Mucosa of gallbladder (tissue), 1 donor: ENCODE data around the gene FANK1. TPM values are rescaled to one million over a fixed set of nuclear protein-coding genes. Genes with fewer than 3 reads are reported as not detected.
"Not testable (repeated sequence)": the region's sequence is repeated elsewhere in the genome, so short reads cannot be mapped to it uniquely, and the experiment has no call there.

Source experiments
- DNase-seq: peaks from one replicate; pipeline ENCODE4 v3.0.0-alpha.2; 2020; ENCODE audit warnings: low spot score
- total RNA-seq: library from RNA; stranded (reverse); gene quantifications from one replicate; pipeline ENCODE4 v1.2.1, GENCODE V29; 2021
- donor health status: DM: no; HTN: no; CAD: no.

Gene FANK1
- total RNA-seq, 1 donor from 2014 or later, result 5.3 TPM

GRCh38 chr10:126021833-126022500 lies 125.6 kb downstream of the FANK1 start:
- no peak for DNase-seq

DNA sequence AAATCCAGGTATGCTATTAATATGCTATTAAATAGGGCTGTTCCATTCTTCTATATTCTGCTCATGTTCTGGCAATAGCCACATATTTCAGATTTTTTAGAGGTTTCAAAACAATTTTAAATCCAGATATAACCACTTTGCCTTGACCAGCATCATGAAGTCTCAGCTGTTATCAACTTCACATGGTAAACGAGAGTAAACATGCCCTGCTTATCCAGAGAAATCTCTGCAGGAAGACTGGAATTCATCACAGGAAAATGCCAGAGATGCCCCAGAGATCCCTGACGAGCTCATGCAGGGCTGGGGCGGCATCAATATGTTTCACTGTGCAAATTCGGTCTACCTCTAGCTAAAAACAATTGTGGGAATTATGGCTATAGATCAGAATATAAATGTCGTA lies 126.5 kb downstream of the FANK1 start:
- no peak for DNase-seq

- no peak for DNase-seq
Observed at GRCh38 chr10:126027692-126028091, 131.3 kb downstream of the FANK1 start.

DNA sequence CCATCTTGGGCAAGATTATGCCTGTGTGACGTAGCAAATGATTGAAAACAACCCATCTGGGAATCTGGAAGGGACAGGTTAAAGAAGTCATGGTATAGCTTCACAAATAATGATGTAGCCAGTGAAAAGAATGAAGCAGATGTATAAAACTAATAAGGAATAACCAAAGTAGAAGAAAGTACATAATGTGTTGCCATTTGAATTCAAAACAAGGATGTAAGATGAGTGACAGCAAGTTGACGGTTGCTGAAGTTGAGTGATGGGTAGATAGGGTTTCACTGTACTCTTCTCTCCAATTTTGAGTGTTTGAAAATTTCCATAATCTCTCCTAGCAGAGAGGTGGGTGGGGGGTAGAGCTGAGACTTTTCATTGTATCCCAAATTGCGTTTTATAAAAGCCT lies 133.6 kb downstream of the FANK1 start:
- no peak for DNase-seq

- no peak for DNase-seq
Observed at GRCh38 chr10:126034586-126034985, 138.2 kb downstream of the FANK1 start.

DNA sequence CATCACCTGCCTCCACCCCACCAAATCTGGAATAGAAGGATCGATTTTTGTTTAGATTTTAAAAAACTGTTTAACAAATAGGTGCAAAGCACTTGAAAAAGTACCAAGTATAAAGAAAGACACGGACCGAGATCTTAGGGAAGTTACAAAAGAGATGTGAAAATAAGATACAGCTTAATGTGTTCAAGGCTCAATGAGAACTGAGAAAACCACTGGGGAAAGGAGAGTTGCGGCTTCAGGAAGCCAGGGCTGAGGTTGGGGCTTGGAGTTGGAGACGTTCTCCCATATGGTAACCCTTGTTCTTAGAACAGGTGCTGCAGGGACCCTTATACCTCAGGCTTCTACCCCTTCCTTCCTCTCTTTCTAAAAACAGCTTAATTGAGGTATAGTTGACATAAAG lies 140.2 kb downstream of the FANK1 start:
- DNase-seq, result no peak

DNA sequence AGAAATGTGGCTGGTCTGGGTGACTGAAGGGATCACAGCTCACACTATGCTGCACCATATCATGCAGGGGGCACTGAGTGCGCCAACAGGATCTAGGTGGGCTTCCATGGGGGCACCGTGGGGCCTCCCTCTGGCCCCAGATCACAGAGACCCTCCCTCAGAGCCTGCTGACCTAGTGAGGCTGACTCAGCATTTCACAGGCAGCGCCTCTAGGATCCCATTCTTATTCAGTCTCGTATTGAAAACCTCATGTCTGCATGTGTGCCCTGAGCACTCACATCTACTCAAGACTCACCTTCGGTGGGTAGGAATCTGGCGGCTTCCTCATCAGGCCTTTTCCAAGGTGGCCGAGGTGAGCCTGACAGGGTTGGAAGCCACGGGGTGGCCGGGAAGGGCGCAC lies 141.6 kb downstream of the FANK1 start:
- DNase-seq, result no peak

DNA sequence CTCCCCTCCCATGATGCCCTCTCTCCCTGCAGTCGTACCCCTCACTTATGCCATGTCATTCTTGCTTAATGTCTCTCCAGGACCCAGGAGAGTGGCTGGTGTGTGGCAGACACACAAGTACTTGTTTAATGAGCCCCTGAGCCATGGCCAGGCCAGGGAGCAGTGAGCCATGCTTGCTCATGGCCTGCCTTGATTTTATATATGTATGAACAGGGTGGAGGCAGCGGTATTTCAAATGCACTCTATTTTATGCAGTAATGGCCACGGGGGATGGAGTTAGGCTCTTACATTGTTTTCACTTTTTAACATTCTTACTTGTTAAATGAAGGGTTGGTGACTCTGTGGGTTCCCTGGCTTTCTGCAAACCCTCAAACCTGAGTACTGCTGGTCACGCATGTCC lies 144.8 kb downstream of the FANK1 start:
- no peak for DNase-seq

GRCh38 chr10:126041804-126042231 lies 145.5 kb downstream of the FANK1 start:
- DNase-seq, result peak; percentile 83

- no peak for DNase-seq
Observed at GRCh38 chr10:126042354-126042753, 146.0 kb downstream of the FANK1 start.

DNA sequence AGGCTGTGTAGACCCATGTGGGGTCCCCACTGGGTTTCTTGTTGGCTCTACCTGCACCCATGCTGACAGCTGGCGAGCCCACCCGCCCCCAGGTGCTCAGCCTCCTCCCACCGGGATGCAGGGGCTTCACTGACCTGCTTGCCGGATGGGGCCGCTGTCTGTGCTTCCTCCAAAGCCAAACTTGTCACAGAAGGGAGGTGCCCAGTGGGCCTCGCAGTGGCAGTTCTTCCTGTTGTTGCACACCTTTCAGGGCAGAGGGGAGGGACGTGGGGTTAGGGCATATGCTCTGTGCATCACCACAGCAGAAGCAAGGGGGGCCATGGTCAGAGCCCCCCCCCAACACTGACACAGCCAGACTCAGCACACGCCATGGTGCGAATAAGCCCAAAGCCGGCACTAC lies 146.5 kb downstream of the FANK1 start:
- DNase-seq, result no peak

GRCh38 chr10:126043389-126043788 lies 147.0 kb downstream of the FANK1 start:
- DNase-seq, result no peak

GRCh38 chr10:126045861-126046260 lies 149.5 kb downstream of the FANK1 start:
- no peak for DNase-seq

- no peak for DNase-seq
Observed at GRCh38 chr10:126046831-126047230, 150.5 kb downstream of the FANK1 start.

- not testable (repeated sequence) for DNase-seq
Observed at GRCh38 chr10:126047749-126048148, 151.4 kb downstream of the FANK1 start.

DNA sequence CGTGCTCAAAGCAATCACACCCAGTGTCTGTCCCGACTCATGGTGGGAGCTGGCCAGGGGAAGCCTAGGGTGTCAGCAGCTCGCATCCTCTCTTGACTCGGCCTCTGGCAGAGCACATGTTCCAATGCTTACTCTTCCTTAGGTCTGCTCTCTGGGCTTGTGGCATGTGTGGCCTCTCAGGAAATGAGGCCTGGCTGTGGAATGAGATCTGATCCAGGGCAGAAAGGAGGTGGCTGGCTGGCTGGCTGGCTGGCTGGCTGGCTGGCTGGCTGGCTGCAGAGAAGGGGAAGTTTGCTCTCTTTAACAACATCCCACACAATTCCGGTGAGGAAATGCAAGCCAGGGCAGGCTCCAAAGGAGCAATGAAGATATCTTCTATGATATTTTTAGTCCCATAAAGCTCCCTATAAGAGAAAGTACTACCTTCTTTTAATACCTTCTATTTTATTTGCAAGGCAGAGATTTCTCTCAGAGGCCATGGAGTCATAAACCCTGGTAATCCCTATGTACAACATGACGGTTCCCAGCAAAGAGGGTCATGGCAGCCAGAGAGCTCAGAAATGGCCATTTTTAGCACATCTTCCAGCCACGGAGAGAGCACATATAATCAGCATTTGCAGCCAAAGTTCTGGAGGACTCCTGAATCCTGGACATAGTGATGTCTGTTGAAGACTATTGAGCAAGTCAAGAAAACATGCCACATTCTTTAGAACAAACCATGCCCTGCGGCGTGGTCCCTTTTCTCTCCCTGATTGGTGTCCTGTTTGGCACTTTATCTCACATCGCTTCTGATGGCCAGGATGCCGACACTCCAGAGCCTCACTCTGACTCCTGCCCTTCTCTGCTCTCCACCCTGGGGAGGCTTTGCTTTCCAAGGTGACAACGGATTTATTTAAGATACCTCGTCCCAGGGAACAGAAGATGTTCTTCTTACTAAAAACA lies 153.7 kb downstream of the FANK1 start:
- DNase-seq, result no peak

DNA sequence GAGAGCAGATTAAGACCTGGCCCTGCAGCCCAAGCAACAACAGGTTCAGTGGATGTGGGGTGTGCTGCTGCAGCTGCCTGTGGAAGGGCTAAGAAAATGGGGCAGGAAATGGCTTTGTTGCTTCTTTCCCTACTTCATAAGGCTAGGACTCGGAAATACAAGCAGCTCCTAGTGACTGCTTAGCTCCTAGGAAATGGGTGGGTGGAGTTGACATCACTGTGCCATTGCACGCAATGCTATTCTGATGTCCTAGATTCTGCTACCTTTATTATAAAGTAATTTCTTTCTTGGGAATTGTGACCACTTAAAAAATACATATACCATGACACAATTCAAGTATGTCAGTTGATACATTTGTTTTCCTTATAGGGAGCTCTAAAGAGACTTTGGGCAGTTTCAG lies 155.8 kb downstream of the FANK1 start:
- DNase-seq, result no peak

DNA sequence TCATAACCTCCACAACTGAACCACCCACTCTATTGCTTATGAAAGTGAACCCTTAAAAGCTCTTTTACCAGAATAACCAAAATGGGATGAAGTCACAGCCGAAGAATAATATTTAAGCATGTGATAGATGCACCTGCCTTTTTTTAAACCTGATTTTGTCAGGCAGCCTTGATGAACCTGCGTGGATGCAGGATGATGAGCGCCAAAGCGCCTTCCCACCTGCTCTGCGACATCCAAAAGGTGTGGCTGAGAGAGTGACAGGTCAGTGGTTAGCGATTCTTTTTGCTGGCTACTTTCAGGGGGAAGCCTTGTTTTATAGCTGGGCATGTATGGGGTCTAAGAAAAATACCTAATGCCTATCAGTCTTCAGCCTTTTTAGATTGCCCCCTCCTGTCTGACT lies 157.8 kb downstream of the FANK1 start:
- no peak for DNase-seq

DNA sequence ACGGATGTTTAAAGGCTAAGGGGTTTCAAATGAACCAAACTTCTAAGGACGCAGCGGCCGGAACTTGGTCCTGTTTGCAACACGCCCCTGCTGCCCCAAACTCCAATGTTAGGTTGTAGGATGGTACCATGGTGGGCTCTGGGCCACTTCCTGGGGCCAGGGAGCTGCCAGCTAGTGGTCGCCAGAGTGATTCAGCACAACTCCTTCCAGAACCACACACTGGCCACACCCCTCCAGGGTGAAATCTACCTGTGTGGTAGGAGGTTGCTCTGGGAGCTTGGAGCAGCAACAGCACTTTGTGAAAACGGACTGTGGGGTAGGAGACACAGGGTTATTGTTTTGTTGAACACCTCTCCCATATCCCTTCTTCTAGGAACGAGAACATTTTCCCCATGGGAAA lies 161.1 kb downstream of the FANK1 start:
- no peak for DNase-seq

- DNase-seq, result no peak
Observed at GRCh38 chr10:126058104-126058503, 161.7 kb downstream of the FANK1 start.

DNA sequence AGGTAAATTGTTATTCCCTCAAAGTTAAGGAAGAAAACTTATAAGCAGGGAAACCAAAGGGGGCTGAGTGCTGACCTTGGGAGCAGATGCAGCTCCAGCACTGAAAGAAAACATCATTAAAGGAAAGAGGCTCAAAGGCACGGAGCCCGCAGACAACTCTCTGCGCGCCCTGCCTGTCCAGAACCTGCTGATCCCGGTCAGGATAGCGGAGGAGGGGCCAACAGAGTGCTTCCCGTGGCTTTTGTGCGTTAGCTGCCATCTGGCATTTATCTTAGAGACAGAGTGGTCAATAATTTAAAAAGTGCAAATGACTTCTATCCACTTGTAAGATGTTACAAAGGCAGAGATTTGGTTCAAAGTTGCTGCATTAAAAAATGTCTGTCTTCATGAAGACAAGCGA lies 162.1 kb downstream of the FANK1 start:
- DNase-seq, result no peak
